G401.6 (cell line): ENCODE data around the gene ZDHHC14.
"Not testable (repeated sequence)": the region's sequence is repeated elsewhere in the genome, so short reads cannot be mapped to it uniquely, and the experiment has no call there.

Source experiments
- FAIRE-seq: peaks from 2 replicates; lab custom pipeline; 2012; peaks lifted over from hg19 to GRCh38; lab: Jason Lieb, UNC

The ZDHHC14 gene

GRCh38 chr6:157575436-157576145 lies 194.6 kb downstream of the ZDHHC14 start:
- no peak for FAIRE-seq

GRCh38 chr6:157576991-157577390 lies 196.0 kb downstream of the ZDHHC14 start:
- FAIRE-seq, result not testable (repeated sequence)

GRCh38 chr6:157578527-157578926 lies 197.5 kb downstream of the ZDHHC14 start:
- not testable (repeated sequence) for FAIRE-seq

- FAIRE-seq, result no peak
These were observed 198.6 kb downstream of the ZDHHC14 start for GRCh38 chr6:157579467-157580031.

GRCh38 chr6:157584036-157584435 lies 203.0 kb downstream of the ZDHHC14 start:
- no peak for FAIRE-seq

- FAIRE-seq, result no peak
These were observed 204.5 kb downstream of the ZDHHC14 start for GRCh38 chr6:157585274-157586087.

- FAIRE-seq, result no peak
These were observed 205.1 kb downstream of the ZDHHC14 start for GRCh38 chr6:157586088-157586414.

GRCh38 chr6:157586476-157587126 lies 205.6 kb downstream of the ZDHHC14 start:
- no peak for FAIRE-seq

GRCh38 chr6:157587127-157587926 lies 206.3 kb downstream of the ZDHHC14 start:
- FAIRE-seq, result no peak

GRCh38 chr6:157590654-157591053 lies 209.7 kb downstream of the ZDHHC14 start:
- not testable (repeated sequence) for FAIRE-seq

GRCh38 chr6:157592541-157592940 lies 211.6 kb downstream of the ZDHHC14 start:
- no peak for FAIRE-seq

GRCh38 chr6:157592980-157593379 lies 212.0 kb downstream of the ZDHHC14 start:
- no peak for FAIRE-seq

GRCh38 chr6:157593596-157593995 lies 212.6 kb downstream of the ZDHHC14 start:
- FAIRE-seq, result no peak

GRCh38 chr6:157594292-157594691 lies 213.3 kb downstream of the ZDHHC14 start:
- no peak for FAIRE-seq

- no peak for FAIRE-seq
These were observed 214.8 kb downstream of the ZDHHC14 start for GRCh38 chr6:157595768-157596167.

GRCh38 chr6:157596461-157596860 lies 215.5 kb downstream of the ZDHHC14 start:
- FAIRE-seq, result no peak

GRCh38 chr6:157596886-157597285 lies 215.9 kb downstream of the ZDHHC14 start:
- no peak for FAIRE-seq

GRCh38 chr6:157597461-157598312 lies 216.7 kb downstream of the ZDHHC14 start:
- no peak for FAIRE-seq

GRCh38 chr6:157599191-157599590 lies 218.2 kb downstream of the ZDHHC14 start:
- no peak for FAIRE-seq

GRCh38 chr6:157600807-157601206 lies 219.8 kb downstream of the ZDHHC14 start:
- no peak for FAIRE-seq
